ENCODE results near the gene ACVR1. TPM values are rescaled to one million over a fixed set of nuclear protein-coding genes. Genes with fewer than 3 reads are reported as not detected.

The ACVR1 gene
- total RNA-seq, 1 donor from 2014 or later, result 6.9 TPM

GRCh38 chr2:157877761-157878400 lies 1.8 kb upstream of the ACVR1 start:
- Histone ChIP-seq H3K36me3 (no peaks in the 10 kb centered on the region), H3K9me3 (no peaks in the 10 kb centered on the region), H3K27me3 (no peaks in the 10 kb centered on the region), H3K4me3 (no peak overlapping the region), H3K27ac (no peak overlapping the region), H3K4me1 (peaks cover 4 to 12% of the 10 kb centered on the region in 2 donors)
- intact Hi-C loops (cut with DNase I), result loop anchor here (2.0 kb wide), 2 partner anchors 47 to 95 kb away; no protein-coding TSS in a partner anchor
- DNase-seq (ENCODE audit: low spot score in 2 of 2), result no peak
- TF ChIP-seq CTCF (IDR thresholded peaks at IDR 0.05), result no peak

- no peak for DNase-seq (ENCODE audit: low spot score in 2 of 2)
- H3K36me3 ChIP-seq, result no peaks in the 10 kb centered on the region
- H3K4me1 ChIP-seq, result peaks cover 4 to 12% of the 10 kb centered on the region in 2 donors
- H3K9me3 ChIP-seq, result no peaks in the 10 kb centered on the region
- H3K4me3 ChIP-seq, result peak overlapping the region; percentile 91 to 99
- H3K27me3 ChIP-seq, result no peaks in the 10 kb centered on the region
- H3K27ac ChIP-seq, result peak overlapping the region; percentile 82 to 92
- TF ChIP-seq CTCF (IDR thresholded peaks at IDR 0.05), result no peak
- intact Hi-C loops (cut with DNase I), result loop anchor here (2.0 kb wide), 2 partner anchors 46 to 94 kb away; no protein-coding TSS in a partner anchor
Observed at GRCh38 chr2:157876786-157877138, 632 bp upstream of the ACVR1 start.

GRCh38 chr2:157875641-157876065 lies 477 bp downstream of the ACVR1 start:
- Histone ChIP-seq H3K4me1 (peaks cover 4 to 17% of the 10 kb centered on the region in 2 donors), H3K27ac (peak overlapping the region; percentile 93 to 99), H3K36me3 (no peaks in the 10 kb centered on the region), H3K9me3 (no peaks in the 10 kb centered on the region), H3K27me3 (no peaks in the 10 kb centered on the region), H3K4me3 (peak overlapping the region; percentile 91 to 99)
- DNase-seq (ENCODE audit: low spot score in 2 of 2), result peak in 1 of 2 donors; percentile 75
- TF ChIP-seq CTCF (IDR thresholded peaks at IDR 0.05), result no peak
- intact Hi-C loops (cut with DNase I), result loop anchor here (1.0 to 2.0 kb wide), 3 partner anchors 45 to 93 kb away; no protein-coding TSS in a partner anchor

- peak in 1 of 2 donors; percentile 66 for DNase-seq (ENCODE audit: low spot score in 2 of 2)
- Histone ChIP-seq H3K4me1 (peaks cover 4 to 17% of the 10 kb centered on the region in 2 donors), H3K4me3 (peak overlapping the region; percentile 91 to 99), H3K36me3 (no peaks in the 10 kb centered on the region), H3K27ac (peak overlapping the region; percentile 85 to 99), H3K27me3 (no peaks in the 10 kb centered on the region), H3K9me3 (no peaks in the 10 kb centered on the region)
- no peak for TF ChIP-seq CTCF (IDR thresholded peaks at IDR 0.05)
- intact Hi-C loops (cut with DNase I), result loop anchor here (1.0 kb wide), 1 partner anchor 85 kb away; no protein-coding TSS in a partner anchor
Observed at GRCh38 chr2:157874997-157875640, 1.0 kb downstream of the ACVR1 start.

GRCh38 chr2:157874348-157874747 lies 1.8 kb downstream of the ACVR1 start:
- intact Hi-C loops (cut with DNase I), result no loop called here
- peak overlapping the region; percentile 91 to 99 for H3K4me3 ChIP-seq
- no peak for TF ChIP-seq CTCF (IDR thresholded peaks at IDR 0.05)
- peaks cover 4 to 17% of the 10 kb centered on the region in 2 donors for H3K4me1 ChIP-seq
- peak overlapping the region; percentile 85 to 99 for H3K27ac ChIP-seq
- H3K9me3 ChIP-seq, result no peaks in the 10 kb centered on the region
- H3K27me3 ChIP-seq, result no peaks in the 10 kb centered on the region
- H3K36me3 ChIP-seq, result no peaks in the 10 kb centered on the region
- no peak for DNase-seq (ENCODE audit: low spot score in 2 of 2)
